ENCODE data around the gene DOK6. TPM values are rescaled to one million over a fixed set of nuclear protein-coding genes. Genes with fewer than 3 reads are reported as not detected.

Gene DOK6
- total RNA-seq, 1 donor, result 3.6 TPM

GRCh38 chr18:69651243-69651642 lies 250.6 kb downstream of the DOK6 start:
- Histone ChIP-seq H3K4me1 (ENCODE audit: insufficient read depth, low read length) (no peaks in the 10 kb centered on the region), H2AFZ (ENCODE audit: low read length) (no peak overlapping the region), H3K9me3 (ENCODE audit: low read depth, low read length) (no peaks in the 10 kb centered on the region), H3K4me3 (ENCODE audit: insufficient read depth, low read length) (no peak overlapping the region), H3K4me2 (ENCODE audit: insufficient read depth, low read length) (no peak overlapping the region), H3K27ac (ENCODE audit: low read depth, low read length) (no peak overlapping the region), H4K20me1 (ENCODE audit: insufficient read depth, low read length) (no peaks in the 10 kb centered on the region), H3K27me3 (ENCODE audit: insufficient read depth, low read length) (no peaks in the 10 kb centered on the region), H3K36me3 (ENCODE audit: insufficient read depth, low read length) (no peaks in the 10 kb centered on the region), H3K79me2 (ENCODE audit: insufficient read depth, low read length) (no peaks in the 10 kb centered on the region)
- TF ChIP-seq CTCF (IDR thresholded peaks at IDR 0.05; ENCODE audit: extremely low read depth, low read depth, low read length), result no peak
- no peak for DNase-seq (ENCODE audit: insufficient read length, low spot score, missing footprints)

GRCh38 chr18:69655816-69656215 lies 255.1 kb downstream of the DOK6 start:
- no peaks in the 10 kb centered on the region for H3K36me3 ChIP-seq (ENCODE audit: insufficient read depth, low read length)
- H3K9me3 ChIP-seq (ENCODE audit: low read depth, low read length), result no peaks in the 10 kb centered on the region
- no peaks in the 10 kb centered on the region for H3K79me2 ChIP-seq (ENCODE audit: insufficient read depth, low read length)
- H3K27ac ChIP-seq (ENCODE audit: low read depth, low read length), result no peak overlapping the region
- H2AFZ ChIP-seq (ENCODE audit: low read length), result no peak overlapping the region
- no peak for TF ChIP-seq CTCF (IDR thresholded peaks at IDR 0.05; ENCODE audit: extremely low read depth, low read depth, low read length)
- H3K4me2 ChIP-seq (ENCODE audit: insufficient read depth, low read length), result no peak overlapping the region
- no peaks in the 10 kb centered on the region for H3K27me3 ChIP-seq (ENCODE audit: insufficient read depth, low read length)
- H3K4me1 ChIP-seq (ENCODE audit: insufficient read depth, low read length), result no peaks in the 10 kb centered on the region
- H3K4me3 ChIP-seq (ENCODE audit: insufficient read depth, low read length), result no peak overlapping the region
- no peaks in the 10 kb centered on the region for H4K20me1 ChIP-seq (ENCODE audit: insufficient read depth, low read length)
- DNase-seq (ENCODE audit: insufficient read length, low spot score, missing footprints), result no peak

DNA sequence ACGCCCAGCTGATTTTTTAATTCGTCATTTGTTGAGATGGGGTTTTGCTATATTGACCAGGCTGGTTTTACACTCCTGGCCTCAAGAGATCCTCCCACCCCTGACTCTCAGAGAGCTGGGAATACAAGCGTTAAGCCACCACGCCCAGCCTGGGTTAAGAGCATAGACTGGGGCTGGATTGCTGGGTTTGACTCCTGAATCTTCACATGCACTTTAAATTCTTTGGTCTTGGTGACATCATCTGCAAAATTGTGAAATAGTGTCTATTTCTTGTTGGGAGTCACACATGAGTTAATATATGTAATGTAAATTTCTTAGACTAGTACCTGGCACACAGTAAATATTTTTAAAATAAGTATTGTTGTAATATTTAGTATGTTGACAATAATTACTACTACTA lies 257.4 kb downstream of the DOK6 start:
- DNase-seq (ENCODE audit: insufficient read length, low spot score, missing footprints), result peak; percentile 46
- H3K4me3 ChIP-seq (ENCODE audit: insufficient read depth, low read length), result no peak overlapping the region
- no peaks in the 10 kb centered on the region for H3K4me1 ChIP-seq (ENCODE audit: insufficient read depth, low read length)
- H3K27me3 ChIP-seq (ENCODE audit: insufficient read depth, low read length), result no peaks in the 10 kb centered on the region
- TF ChIP-seq CTCF (IDR thresholded peaks at IDR 0.05; ENCODE audit: extremely low read depth, low read depth, low read length), result no peak
- no peak overlapping the region for H2AFZ ChIP-seq (ENCODE audit: low read length)
- H3K79me2 ChIP-seq (ENCODE audit: insufficient read depth, low read length), result no peaks in the 10 kb centered on the region
- H3K36me3 ChIP-seq (ENCODE audit: insufficient read depth, low read length), result no peaks in the 10 kb centered on the region
- no peaks in the 10 kb centered on the region for H3K9me3 ChIP-seq (ENCODE audit: low read depth, low read length)
- no peak overlapping the region for H3K27ac ChIP-seq (ENCODE audit: low read depth, low read length)
- no peak overlapping the region for H3K4me2 ChIP-seq (ENCODE audit: insufficient read depth, low read length)
- no peaks in the 10 kb centered on the region for H4K20me1 ChIP-seq (ENCODE audit: insufficient read depth, low read length)

DNA sequence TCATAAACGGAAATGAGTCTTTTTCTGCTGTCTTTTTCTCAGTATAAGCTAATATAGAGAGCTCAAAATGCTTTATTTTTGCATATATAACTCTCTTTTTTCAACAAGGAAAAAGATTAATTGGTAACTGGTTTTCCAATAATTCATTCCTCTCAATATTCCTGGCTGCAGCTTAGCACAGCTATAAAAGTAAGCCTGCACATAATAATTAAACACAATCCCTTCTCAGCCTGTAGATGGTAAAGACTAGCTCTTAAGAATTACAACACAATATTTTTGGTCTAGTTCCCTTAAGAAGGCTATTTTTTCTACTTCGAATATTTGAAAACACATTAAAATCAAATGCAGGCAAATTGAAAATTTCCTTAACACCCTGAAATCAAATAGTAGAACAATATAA lies 258.0 kb downstream of the DOK6 start:
- DNase-seq (ENCODE audit: insufficient read length, low spot score, missing footprints), result no peak
- Histone ChIP-seq H3K4me2 (ENCODE audit: insufficient read depth, low read length) (no peak overlapping the region), H3K4me1 (ENCODE audit: insufficient read depth, low read length) (no peaks in the 10 kb centered on the region), H3K27ac (ENCODE audit: low read depth, low read length) (no peak overlapping the region), H3K79me2 (ENCODE audit: insufficient read depth, low read length) (no peaks in the 10 kb centered on the region), H3K27me3 (ENCODE audit: insufficient read depth, low read length) (no peaks in the 10 kb centered on the region), H3K36me3 (ENCODE audit: insufficient read depth, low read length) (no peaks in the 10 kb centered on the region), H3K9me3 (ENCODE audit: low read depth, low read length) (no peaks in the 10 kb centered on the region), H4K20me1 (ENCODE audit: insufficient read depth, low read length) (no peaks in the 10 kb centered on the region), H3K4me3 (ENCODE audit: insufficient read depth, low read length) (no peak overlapping the region), H2AFZ (ENCODE audit: low read length) (no peak overlapping the region)
- no peak for TF ChIP-seq CTCF (IDR thresholded peaks at IDR 0.05; ENCODE audit: extremely low read depth, low read depth, low read length)

All from osteoblast (primary cell).